ENCODE data around the gene PSTPIP2. TPM values are rescaled to one million over a fixed set of nuclear protein-coding genes. Genes with fewer than 3 reads are reported as not detected.

The PSTPIP2 gene
- total RNA-seq, 1 experiment from 2014 or later = 0.39 TPM

DNA sequence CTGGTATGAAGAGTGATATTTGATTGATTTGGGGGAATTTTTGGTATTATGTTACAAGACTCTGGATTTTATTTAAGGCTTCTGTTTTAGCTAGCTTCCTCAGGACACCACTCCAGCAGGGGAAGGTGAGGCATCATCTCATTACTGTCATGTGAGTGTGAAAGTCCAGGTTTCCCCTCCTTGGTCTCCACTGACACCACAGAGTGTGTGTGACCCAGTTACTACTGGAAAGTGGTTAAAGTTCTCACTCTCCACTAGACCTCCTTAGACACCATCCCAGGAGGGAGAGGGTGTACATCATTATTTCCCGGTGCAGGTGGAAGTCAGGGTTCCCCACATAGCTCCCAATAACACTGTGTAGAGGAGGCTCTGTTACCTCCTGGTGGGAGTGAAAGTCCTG is 69.1 kb downstream of the PSTPIP2 start:
- CTCF ChIA-PET = interaction anchor here (0.5 kb wide), 1 partner anchor 1877 kb away, joined by 3 read pairs; no protein-coding TSS in a partner anchor
- DNase-seq (ENCODE audit: low read depth, low spot score) (no peak), ATAC-seq (no peak)
- POLR2A ChIA-PET = no interaction called here
- Histone ChIP-seq H3K4me3 (ENCODE audit: low read depth in 2 of 2, low read length in 2 of 2) (no peak overlapping the region), H3K27me3 (ENCODE audit: control insufficient read depth, insufficient read depth, low read length) (no peaks in the 10 kb centered on the region), H3K4me1 (ENCODE audit: control insufficient read depth, insufficient read depth, low read length) (no peaks in the 10 kb centered on the region), H3K36me3 (ENCODE audit: control insufficient read depth, insufficient read depth, low read length) (no peaks in the 10 kb centered on the region), H3K9me3 (ENCODE audit: control insufficient read depth, insufficient read depth, low read depth, low read length) (no peaks in the 10 kb centered on the region), H3K27ac (ENCODE audit: low read length) (no peak overlapping the region)
- intact Hi-C loops (cut with micrococcal nuclease; ENCODE audit: unreplicated experiment) (no loop called here), in situ Hi-C loops (cut with HindIII; ENCODE audit: low pct_unique_long_range_greater_than_20kb, low sequenced_read_pairs) (no loop called here)
- BruUV-seq (replicated peaks) = no TSS peak
- TF ChIP-seq TCF7L2 (IDR thresholded peaks at IDR 0.05; ENCODE audit: low read depth, low read length) = no peak
- TF ChIP-seq POLR2AphosphoS5 (IDR thresholded peaks at IDR 0.05; ENCODE audit: low read depth, low read length) = no peak
- TF ChIP-seq CTCF (IDR thresholded peaks at IDR 0.05) = no peak
- TF ChIP-seq, protein P1, sequence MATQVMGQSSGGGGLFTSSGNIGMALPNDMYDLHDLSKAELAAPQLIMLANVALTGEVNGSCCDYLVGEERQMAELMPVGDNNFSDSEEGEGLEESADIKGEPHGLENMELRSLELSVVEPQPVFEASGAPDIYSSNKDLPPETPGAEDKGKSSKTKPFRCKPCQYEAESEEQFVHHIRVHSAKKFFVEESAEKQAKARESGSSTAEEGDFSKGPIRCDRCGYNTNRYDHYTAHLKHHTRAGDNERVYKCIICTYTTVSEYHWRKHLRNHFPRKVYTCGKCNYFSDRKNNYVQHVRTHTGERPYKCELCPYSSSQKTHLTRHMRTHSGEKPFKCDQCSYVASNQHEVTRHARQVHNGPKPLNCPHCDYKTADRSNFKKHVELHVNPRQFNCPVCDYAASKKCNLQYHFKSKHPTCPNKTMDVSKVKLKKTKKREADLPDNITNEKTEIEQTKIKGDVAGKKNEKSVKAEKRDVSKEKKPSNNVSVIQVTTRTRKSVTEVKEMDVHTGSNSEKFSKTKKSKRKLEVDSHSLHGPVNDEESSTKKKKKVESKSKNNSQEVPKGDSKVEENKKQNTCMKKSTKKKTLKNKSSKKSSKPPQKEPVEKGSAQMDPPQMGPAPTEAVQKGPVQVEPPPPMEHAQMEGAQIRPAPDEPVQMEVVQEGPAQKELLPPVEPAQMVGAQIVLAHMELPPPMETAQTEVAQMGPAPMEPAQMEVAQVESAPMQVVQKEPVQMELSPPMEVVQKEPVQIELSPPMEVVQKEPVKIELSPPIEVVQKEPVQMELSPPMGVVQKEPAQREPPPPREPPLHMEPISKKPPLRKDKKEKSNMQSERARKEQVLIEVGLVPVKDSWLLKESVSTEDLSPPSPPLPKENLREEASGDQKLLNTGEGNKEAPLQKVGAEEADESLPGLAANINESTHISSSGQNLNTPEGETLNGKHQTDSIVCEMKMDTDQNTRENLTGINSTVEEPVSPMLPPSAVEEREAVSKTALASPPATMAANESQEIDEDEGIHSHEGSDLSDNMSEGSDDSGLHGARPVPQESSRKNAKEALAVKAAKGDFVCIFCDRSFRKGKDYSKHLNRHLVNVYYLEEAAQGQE (IDR thresholded peaks at IDR 0.05; ENCODE audit: insufficient read depth in 1 of 2, low read depth in 2 of 2, low read length in 1 of 2) = no peak
- TF ChIP-seq SIN3A (IDR thresholded peaks at IDR 0.05; ENCODE audit: borderline replicate concordance, insufficient read depth, low read depth, low read length) = no peak

DNA sequence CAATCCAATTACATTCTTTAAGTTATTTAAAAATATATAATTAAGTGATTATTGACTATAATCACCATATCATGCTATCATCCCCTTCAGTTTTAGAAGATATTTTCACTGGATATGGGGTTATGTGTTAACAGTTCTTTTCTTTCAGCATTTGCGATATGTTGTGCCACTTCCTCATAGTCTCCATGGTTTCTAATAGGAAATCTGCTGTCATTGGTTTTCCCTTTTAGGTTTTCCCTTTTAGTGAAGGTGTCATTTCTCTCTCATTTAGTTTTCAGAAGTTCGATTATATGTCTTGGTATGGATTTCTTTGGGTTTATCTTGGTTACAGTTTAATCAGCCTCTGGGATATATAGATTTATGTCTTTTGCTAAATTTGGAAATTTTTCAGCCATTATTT is 70.2 kb downstream of the PSTPIP2 start:
- ATAC-seq (no peak), DNase-seq (ENCODE audit: low read depth, low spot score) (no peak)
- Histone ChIP-seq H3K27me3 (ENCODE audit: control insufficient read depth, insufficient read depth, low read length) (no peaks in the 10 kb centered on the region), H3K4me3 (ENCODE audit: low read depth in 2 of 2, low read length in 2 of 2) (no peak overlapping the region), H3K9me3 (ENCODE audit: control insufficient read depth, insufficient read depth, low read depth, low read length) (no peaks in the 10 kb centered on the region), H3K36me3 (ENCODE audit: control insufficient read depth, insufficient read depth, low read length) (no peaks in the 10 kb centered on the region), H3K4me1 (ENCODE audit: control insufficient read depth, insufficient read depth, low read length) (no peaks in the 10 kb centered on the region), H3K27ac (ENCODE audit: low read length) (no peak overlapping the region)
- BruUV-seq (replicated peaks) = no TSS peak
- in situ Hi-C loops (cut with HindIII; ENCODE audit: low pct_unique_long_range_greater_than_20kb, low sequenced_read_pairs) = no loop called here
- TF ChIP-seq POLR2AphosphoS5 (IDR thresholded peaks at IDR 0.05; ENCODE audit: low read depth, low read length) (no peak), TCF7L2 (IDR thresholded peaks at IDR 0.05; ENCODE audit: low read depth, low read length) (no peak), SIN3A (IDR thresholded peaks at IDR 0.05; ENCODE audit: borderline replicate concordance, insufficient read depth, low read depth, low read length) (no peak), CTCF (IDR thresholded peaks at IDR 0.05) (no peak)
- TF ChIP-seq, protein P1 (IDR thresholded peaks at IDR 0.05; ENCODE audit: insufficient read depth in 1 of 2, low read depth in 2 of 2, low read length in 1 of 2) = no peak
- CTCF ChIA-PET = no interaction called here
- intact Hi-C loops (cut with micrococcal nuclease; ENCODE audit: unreplicated experiment) = no loop called here
- POLR2A ChIA-PET = no interaction called here
